ENCODE results near the gene NHSL2.
"Not testable (repeated sequence)": the region's sequence is repeated elsewhere in the genome, so short reads cannot be mapped to it uniquely, and the experiment has no call there.

Gene NHSL2

DNA sequence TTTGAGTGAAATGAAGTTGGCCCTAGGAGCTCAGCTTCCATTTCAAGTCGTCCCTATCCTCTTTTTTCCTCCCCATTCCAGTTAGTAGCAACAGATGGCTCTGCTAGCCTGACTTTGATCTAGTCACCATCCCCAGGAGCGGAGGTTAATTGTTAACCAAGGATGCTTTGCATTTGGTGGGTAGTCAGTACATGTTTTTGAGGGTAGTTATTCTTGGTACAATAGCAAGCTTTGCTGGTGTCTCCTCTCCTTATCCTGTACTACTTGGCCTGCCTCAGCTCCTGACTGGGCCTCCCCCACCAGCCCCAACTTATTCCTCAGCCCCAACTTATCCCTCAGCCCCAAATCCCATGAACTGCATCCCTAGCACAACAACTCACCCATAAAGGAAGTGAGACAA is 235.9 kb downstream of the NHSL2 start:
- Mint-ChIP-seq H3K4me3 (no peak overlapping the region), H3K9me3 (peaks cover 3% of the 10 kb centered on the region), H3K27ac (no peak overlapping the region), H3K4me1 (peaks cover 6% of the 10 kb centered on the region), H3K36me3 (ENCODE audit: low read depth) (peaks cover 13% of the 10 kb centered on the region), H3K27me3 (ENCODE audit: low read depth) (no peaks in the 10 kb centered on the region)
- TF ChIP-seq, protein P1, sequence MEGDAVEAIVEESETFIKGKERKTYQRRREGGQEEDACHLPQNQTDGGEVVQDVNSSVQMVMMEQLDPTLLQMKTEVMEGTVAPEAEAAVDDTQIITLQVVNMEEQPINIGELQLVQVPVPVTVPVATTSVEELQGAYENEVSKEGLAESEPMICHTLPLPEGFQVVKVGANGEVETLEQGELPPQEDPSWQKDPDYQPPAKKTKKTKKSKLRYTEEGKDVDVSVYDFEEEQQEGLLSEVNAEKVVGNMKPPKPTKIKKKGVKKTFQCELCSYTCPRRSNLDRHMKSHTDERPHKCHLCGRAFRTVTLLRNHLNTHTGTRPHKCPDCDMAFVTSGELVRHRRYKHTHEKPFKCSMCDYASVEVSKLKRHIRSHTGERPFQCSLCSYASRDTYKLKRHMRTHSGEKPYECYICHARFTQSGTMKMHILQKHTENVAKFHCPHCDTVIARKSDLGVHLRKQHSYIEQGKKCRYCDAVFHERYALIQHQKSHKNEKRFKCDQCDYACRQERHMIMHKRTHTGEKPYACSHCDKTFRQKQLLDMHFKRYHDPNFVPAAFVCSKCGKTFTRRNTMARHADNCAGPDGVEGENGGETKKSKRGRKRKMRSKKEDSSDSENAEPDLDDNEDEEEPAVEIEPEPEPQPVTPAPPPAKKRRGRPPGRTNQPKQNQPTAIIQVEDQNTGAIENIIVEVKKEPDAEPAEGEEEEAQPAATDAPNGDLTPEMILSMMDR (IDR thresholded peaks at IDR 0.05; ENCODE audit: unreplicated experiment in 3 of 3) = no peak

DNA sequence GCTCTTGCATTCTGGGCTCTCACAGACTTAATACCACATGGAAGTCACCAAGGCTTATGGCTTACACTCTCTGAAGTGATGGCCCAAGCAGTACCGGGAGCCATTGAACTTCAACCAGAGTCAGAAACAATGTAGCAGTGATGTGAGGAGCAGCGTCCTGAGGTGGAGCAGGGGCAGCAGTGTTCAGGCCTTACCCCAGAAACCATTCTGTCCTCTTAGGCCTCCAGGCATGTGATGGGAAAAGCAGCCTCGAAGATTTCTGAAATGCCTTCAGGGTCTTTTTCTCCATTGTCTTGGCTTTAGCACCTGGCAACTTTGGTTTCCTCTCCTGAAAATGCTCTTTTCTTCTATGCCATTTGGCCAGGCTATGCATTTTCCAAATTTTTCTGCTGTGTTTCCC is 248.1 kb downstream of the NHSL2 start:
- no peak overlapping the region for H3K27ac Mint-ChIP-seq
- no peaks in the 10 kb centered on the region for H3K4me1 Mint-ChIP-seq
- H3K27me3 Mint-ChIP-seq (ENCODE audit: low read depth) = no peaks in the 10 kb centered on the region
- H3K9me3 Mint-ChIP-seq = peaks cover 35% of the 10 kb centered on the region
- no peak overlapping the region for H3K4me3 Mint-ChIP-seq
- TF ChIP-seq, protein P1 (IDR thresholded peaks at IDR 0.05; ENCODE audit: unreplicated experiment in 3 of 3) = no peak
- H3K36me3 Mint-ChIP-seq (ENCODE audit: low read depth) = no peaks in the 10 kb centered on the region

DNA sequence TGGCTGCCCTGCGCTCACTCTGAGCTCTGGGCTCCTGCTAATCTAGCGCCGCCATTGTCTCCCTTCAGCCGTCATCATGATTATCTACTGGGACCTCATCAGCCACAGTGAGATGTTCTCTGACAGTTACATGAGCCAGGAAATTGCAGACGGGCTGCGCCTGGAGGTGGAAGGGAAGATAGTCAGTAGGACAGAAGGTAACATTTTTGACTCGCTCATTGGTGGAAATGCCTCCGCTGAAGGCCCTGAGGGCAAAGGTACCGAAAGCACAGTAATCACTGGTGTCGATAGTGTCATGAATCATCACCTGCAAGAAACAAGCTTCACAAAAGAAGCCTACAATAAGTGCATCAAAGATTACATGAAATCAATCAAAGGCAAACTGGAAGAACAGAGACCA is 249.1 kb downstream of the NHSL2 start:
- peaks cover 35% of the 10 kb centered on the region for H3K9me3 Mint-ChIP-seq
- no peak overlapping the region for H3K27ac Mint-ChIP-seq
- H3K36me3 Mint-ChIP-seq (ENCODE audit: low read depth) = no peaks in the 10 kb centered on the region
- H3K27me3 Mint-ChIP-seq (ENCODE audit: low read depth) = no peaks in the 10 kb centered on the region
- TF ChIP-seq, protein P1 (IDR thresholded peaks at IDR 0.05; ENCODE audit: unreplicated experiment in 3 of 3) = no peak
- no peaks in the 10 kb centered on the region for H3K4me1 Mint-ChIP-seq
- no peak overlapping the region for H3K4me3 Mint-ChIP-seq

DNA sequence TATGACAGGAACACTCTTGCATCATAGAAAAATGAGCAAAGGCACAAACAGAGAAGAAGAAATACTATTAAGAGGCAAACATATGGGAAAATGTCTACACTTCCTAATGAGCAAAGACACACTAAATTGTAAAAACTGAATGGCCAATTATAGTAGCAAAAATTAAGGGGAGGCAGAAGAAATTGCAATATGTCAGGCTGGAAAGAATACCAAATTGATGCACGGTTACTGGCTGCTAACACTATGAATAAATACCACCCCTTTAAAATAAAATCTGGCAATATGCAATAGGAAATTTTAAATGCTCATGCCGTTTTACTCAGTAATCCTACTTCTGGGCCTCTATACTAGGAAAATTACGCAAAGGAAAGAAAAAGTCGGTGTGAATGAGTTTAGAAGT is 254.9 kb downstream of the NHSL2 start:
- no peak overlapping the region for H3K27ac Mint-ChIP-seq
- no peaks in the 10 kb centered on the region for H3K36me3 Mint-ChIP-seq (ENCODE audit: low read depth)
- H3K27me3 Mint-ChIP-seq (ENCODE audit: low read depth) = no peaks in the 10 kb centered on the region
- H3K4me3 Mint-ChIP-seq = no peak overlapping the region
- H3K4me1 Mint-ChIP-seq = no peaks in the 10 kb centered on the region
- TF ChIP-seq, protein P1 (IDR thresholded peaks at IDR 0.05; ENCODE audit: unreplicated experiment in 3 of 3) = no peak
- H3K9me3 Mint-ChIP-seq = peaks cover 7% of the 10 kb centered on the region

DNA sequence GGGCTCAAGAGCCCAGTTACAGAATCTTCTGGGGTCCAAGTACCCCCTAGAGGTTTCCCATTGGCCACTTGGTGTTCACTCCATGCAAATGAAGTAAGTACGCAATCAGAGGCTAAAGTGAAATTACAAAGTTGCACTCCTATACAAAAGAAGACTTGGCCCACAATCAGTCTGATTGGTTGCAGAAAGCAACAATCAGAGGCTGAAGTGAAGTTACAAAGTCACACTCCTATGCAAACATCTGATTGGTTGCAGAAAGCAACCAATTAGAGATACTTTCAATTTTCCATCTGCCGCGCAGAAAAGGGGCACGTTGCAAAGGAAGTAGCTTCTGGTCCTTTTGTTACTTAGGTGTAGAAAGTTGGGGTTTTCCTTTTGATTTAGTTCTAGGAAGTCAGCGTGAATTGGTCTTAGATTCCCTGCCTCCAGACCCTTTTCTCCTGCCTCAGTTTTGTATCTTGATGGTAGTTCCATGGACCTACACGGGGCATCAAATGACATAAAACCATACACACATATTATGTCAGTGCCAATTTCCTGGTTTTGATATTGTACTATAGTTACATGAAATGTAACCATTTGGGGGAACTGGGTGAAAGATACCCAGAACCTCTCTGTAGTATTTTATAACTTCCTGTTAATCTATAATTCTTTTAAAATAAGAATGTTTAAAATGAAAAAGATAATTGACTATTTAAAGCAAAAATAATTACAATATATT is 258.5 kb downstream of the NHSL2 start:
- Mint-ChIP-seq H3K4me3 (no peak overlapping the region), H3K36me3 (ENCODE audit: low read depth) (no peaks in the 10 kb centered on the region), H3K9me3 (peaks cover 3% of the 10 kb centered on the region), H3K4me1 (no peaks in the 10 kb centered on the region), H3K27me3 (ENCODE audit: low read depth) (no peaks in the 10 kb centered on the region), H3K27ac (no peak overlapping the region)
- TF ChIP-seq, protein P1 (IDR thresholded peaks at IDR 0.05; ENCODE audit: unreplicated experiment in 3 of 3) = no peak

DNA sequence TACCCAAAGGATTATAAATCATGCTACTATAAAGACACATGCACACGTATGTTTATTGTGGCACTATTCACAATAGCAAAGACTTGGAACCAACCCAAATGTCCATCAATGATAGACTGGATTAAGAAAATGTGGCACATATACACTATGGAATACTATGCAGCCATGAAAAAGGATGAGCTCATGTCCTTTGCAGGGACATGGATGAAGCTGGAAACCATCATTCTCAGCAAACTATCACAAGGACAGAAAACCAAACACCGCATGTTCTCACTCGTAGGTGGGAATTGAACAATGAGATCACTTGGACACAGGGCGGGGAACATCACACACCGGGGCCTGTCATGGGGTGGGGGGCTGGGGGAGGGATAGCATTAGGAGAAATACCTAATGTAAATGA is 265.6 kb downstream of the NHSL2 start:
- H3K27me3 Mint-ChIP-seq (ENCODE audit: low read depth); H3K36me3 Mint-ChIP-seq (ENCODE audit: low read depth); H3K4me1 Mint-ChIP-seq; H3K4me3 Mint-ChIP-seq; H3K27ac Mint-ChIP-seq: not testable (repeated sequence)
- H3K9me3 Mint-ChIP-seq = peaks cover 23% of the 10 kb centered on the region

Measured in nephron (organoid).